Transverse colon (tissue), 4 donors: ENCODE results near the gene ARHGEF4.

Experiments used
- CTCF ChIP-seq, 5 experiments: fragments of 200-600 bp in 3 of 5; fragments of 450-650 bp in 2 of 5; sonication (generic) in 3 of 5; IDR thresholded peaks; 1 replicate in 2 of 5; 2 replicates in 3 of 5; pipeline ENCODE4 v1.5.1; 2016 to 2017; ENCODE audit warnings: antibody characterized with exemption in 5 of 5, inconsistent platforms in 3 of 5, mild to moderate bottlenecking in 2 of 5, moderate library complexity in 1 of 5
- EP300 ChIP-seq: sonication (generic); formaldehyde crosslinking; IDR thresholded peaks from one replicate; pipeline ENCODE4 v1.6.1; 2017; ENCODE audit warnings: antibody characterized with exemption, low read depth
- POLR2A ChIP-seq: fragments of 450-650 bp; IDR thresholded peaks from one replicate; pipeline ENCODE4 v1.6.1; 2016; ENCODE audit warnings: antibody characterized with exemption, mild to moderate bottlenecking, moderate library complexity
- POLR2AphosphoS5 ChIP-seq, 3 donors: sonication (generic); formaldehyde crosslinking; IDR thresholded peaks; one replicate each; pipeline ENCODE4 v1.6.1; 2016; ENCODE audit warnings: antibody characterized with exemption in 3 of 3

- TF ChIP-seq CTCF (IDR thresholded peaks at IDR 0.05) (no peak), EP300 (no peak), POLR2A (no peak), POLR2AphosphoS5 (IDR thresholded peaks at IDR 0.05) (no peak)
Measured at GRCh38 chr2:131077966-131078365, 241.3 kb downstream of the ARHGEF4 start.
